Calu3 (cell line): Measurements from ENCODE around the gene XPO6. TPM values are rescaled to one million over a fixed set of nuclear protein-coding genes. Genes with fewer than 3 reads are reported as not detected.

ENCODE experiments used
- BruUV-seq: library from RNA; stranded (reverse); fragments of 400-500 nt; replicated peaks from 2 replicates; lab custom pipeline; 2021; lab: Mats Ljungman, UMichigan
- CTCF ChIA-PET: fragments of 300-600 bp; sonication (Branson Sonifier 250); formaldehyde crosslinking; loops from one replicate; lab custom pipeline; 2022; ENCODE audit warnings: antibody characterized with exemption; lab: Charles Lee
- DNase-seq: peaks from one replicate; pipeline ENCODE4 v3.0.0; 2022
- H3K27ac Mint-ChIP-seq: one replicate; pipeline ENCODE4 v1.8.0; 2022; ENCODE audit warnings: mixed read lengths; ENCODE audit not compliant: unreplicated experiment
- H3K27me3 Mint-ChIP-seq: one replicate; pipeline ENCODE4 v1.8.0; 2022; ENCODE audit warnings: mixed read lengths; ENCODE audit not compliant: unreplicated experiment
- H3K36me3 Mint-ChIP-seq: one replicate; pipeline ENCODE4 v1.8.0; 2022; ENCODE audit warnings: mild to moderate bottlenecking, moderate library complexity, mixed read lengths; ENCODE audit not compliant: insufficient read depth, unreplicated experiment
- H3K4me1 Mint-ChIP-seq: one replicate; pipeline ENCODE4 v1.8.0; 2022; ENCODE audit warnings: mild to moderate bottlenecking, low read depth, mixed read lengths; ENCODE audit not compliant: unreplicated experiment
- H3K4me3 Mint-ChIP-seq: one replicate; pipeline ENCODE4 v1.8.0; 2022; ENCODE audit warnings: mild to moderate bottlenecking, low read depth, moderate library complexity, mixed read lengths; ENCODE audit not compliant: unreplicated experiment
- H3K9me3 Mint-ChIP-seq: one replicate; pipeline ENCODE4 v1.8.0; 2022; ENCODE audit warnings: low read depth, mixed read lengths; ENCODE audit not compliant: unreplicated experiment
- CTCF ChIP-seq: fragments of 200-600 bp; IDR thresholded peaks from one replicate; pipeline ENCODE4 v1.8.0; 2022; ENCODE audit warnings: antibody characterized with exemption; ENCODE audit not compliant: unreplicated experiment
- intact Hi-C: fragments of 100-400 bp; cut with micrococcal nuclease; formaldehyde crosslinking; loops from one replicate; pipeline ENCODE4 v1.10.0; 2022; ENCODE audit not compliant: unreplicated experiment
- total RNA-seq: library from RNA; stranded (reverse); gene quantifications from 2 replicates; pipeline ENCODE4 v1.2.3, GENCODE V29; 2022

The XPO6 gene
- total RNA-seq, 1 experiment from 2014 or later: 149 TPM

DNA sequence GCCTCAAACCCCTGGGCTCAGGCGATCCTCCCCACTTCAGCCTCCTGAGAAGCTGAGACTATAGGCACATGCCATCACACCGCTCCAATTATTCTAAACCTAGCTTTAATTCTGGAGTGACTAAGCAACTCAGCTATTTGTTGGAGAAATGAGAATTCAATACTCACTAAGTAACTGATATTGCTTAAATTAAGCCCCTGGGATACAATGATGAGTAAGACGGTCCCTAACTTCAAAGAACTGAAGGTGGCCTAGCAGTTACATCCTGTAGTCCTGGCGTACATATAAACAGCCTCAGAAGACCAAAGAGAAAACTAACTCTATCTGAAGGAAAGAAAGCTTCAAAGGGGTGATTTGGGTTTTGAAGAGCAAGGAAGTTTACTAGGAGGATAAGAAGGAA, 25.0 kb downstream of the XPO6 start:
- intact Hi-C loops: no loop called here
- TF ChIP-seq CTCF: no peak
- H3K9me3 Mint-ChIP-seq: no peaks in the 10 kb centered on the region
- no peak overlapping the region for H3K4me3 Mint-ChIP-seq
- H3K27ac Mint-ChIP-seq: no peak overlapping the region
- CTCF ChIA-PET: interaction anchor here (0.6 kb wide), 1 partner anchor 172 kb away, joined by 3 read pairs; no protein-coding TSS in a partner anchor
- peaks cover 48% of the 10 kb centered on the region for H3K4me1 Mint-ChIP-seq
- DNase-seq: no peak
- peaks cover 37% of the 10 kb centered on the region for H3K36me3 Mint-ChIP-seq
- no TSS peak for BruUV-seq
- H3K27me3 Mint-ChIP-seq: no peaks in the 10 kb centered on the region

GRCh38 chr16:28185696-28186095, 26.1 kb downstream of the XPO6 start:
- CTCF ChIA-PET: no interaction called here
- Mint-ChIP-seq H3K36me3 (peaks cover 46% of the 10 kb centered on the region), H3K27ac (no peak overlapping the region), H3K9me3 (no peaks in the 10 kb centered on the region), H3K4me3 (no peak overlapping the region), H3K4me1 (peaks cover 59% of the 10 kb centered on the region), H3K27me3 (no peaks in the 10 kb centered on the region)
- BruUV-seq: no TSS peak
- intact Hi-C loops: no loop called here
- TF ChIP-seq CTCF: no peak
- DNase-seq: no peak

DNA sequence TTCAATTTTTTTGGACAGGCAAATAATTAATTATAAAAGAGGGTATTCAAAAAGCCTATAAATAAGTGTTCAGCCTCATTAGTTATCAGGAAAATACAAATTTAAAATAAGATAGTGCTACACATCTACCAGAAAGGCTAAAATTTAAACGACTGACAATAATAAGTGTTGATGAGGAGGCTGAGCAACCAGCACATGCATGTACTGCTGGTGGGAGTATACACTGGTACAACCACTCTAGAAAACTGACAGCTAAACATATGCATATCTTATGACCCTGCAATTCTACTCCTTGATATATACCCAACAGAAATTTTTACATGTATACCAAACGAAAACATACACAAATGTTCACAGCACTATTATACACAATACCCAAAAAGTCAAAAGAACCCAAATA, 27.1 kb downstream of the XPO6 start:
- Mint-ChIP-seq H3K9me3 (no peaks in the 10 kb centered on the region), H3K36me3 (peaks cover 48% of the 10 kb centered on the region), H3K27ac (no peak overlapping the region), H3K27me3 (no peaks in the 10 kb centered on the region), H3K4me3 (no peak overlapping the region), H3K4me1 (peaks cover 58% of the 10 kb centered on the region)
- intact Hi-C loops: no loop called here
- no peak for DNase-seq
- no peak for TF ChIP-seq CTCF
- CTCF ChIA-PET: no interaction called here
- BruUV-seq: no TSS peak

DNA sequence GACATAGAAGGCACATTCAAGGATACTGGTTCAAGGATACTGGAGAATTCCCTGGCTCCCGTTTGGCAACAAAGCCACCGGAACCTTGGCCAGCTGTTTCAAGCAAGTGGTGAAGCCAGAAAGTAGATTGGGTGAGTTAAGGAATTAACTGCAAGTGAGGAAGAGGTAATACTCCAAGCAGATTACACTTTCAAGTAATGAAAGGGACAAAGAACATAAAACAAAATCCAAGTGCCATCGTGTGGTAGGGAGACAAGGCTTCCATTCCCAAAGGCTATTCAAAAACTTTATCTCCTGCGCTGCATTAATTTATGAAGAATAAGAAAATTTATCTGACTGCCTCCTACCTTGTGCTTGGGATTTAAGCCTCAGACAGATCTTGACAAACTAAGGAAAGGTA, 27.8 kb downstream of the XPO6 start:
- Mint-ChIP-seq H3K27ac (peak overlapping the region; percentile 17), H3K36me3 (peaks cover 45% of the 10 kb centered on the region), H3K4me3 (no peak overlapping the region), H3K4me1 (peaks cover 52% of the 10 kb centered on the region), H3K9me3 (no peaks in the 10 kb centered on the region), H3K27me3 (no peaks in the 10 kb centered on the region)
- CTCF ChIA-PET: interaction anchor here (0.6 to 0.7 kb wide), 3 partner anchors 9 to 259 kb away, joined by 3 to 8 read pairs (median 6); no protein-coding TSS in a partner anchor
- no peak for DNase-seq
- TF ChIP-seq CTCF: no peak
- BruUV-seq: no TSS peak
- intact Hi-C loops: no loop called here
